GM21786 (cell line): ENCODE results near the gene XRN2.
"Not testable (repeated sequence)": the region's sequence is repeated elsewhere in the genome, so short reads cannot be mapped to it uniquely, and the experiment has no call there.

ENCODE experiments used
- ATAC-seq: cut with Tn5 transposase; IDR thresholded peaks from one replicate; pipeline ENCODE4 v1.9.1; 2021; ENCODE audit not compliant: unreplicated experiment

XRN2 gene

GRCh38 chr20:21342656-21343345, 39.7 kb downstream of the XRN2 start:
- ATAC-seq = no peak

GRCh38 chr20:21344206-21344900, 41.2 kb downstream of the XRN2 start:
- no peak for ATAC-seq

DNA sequence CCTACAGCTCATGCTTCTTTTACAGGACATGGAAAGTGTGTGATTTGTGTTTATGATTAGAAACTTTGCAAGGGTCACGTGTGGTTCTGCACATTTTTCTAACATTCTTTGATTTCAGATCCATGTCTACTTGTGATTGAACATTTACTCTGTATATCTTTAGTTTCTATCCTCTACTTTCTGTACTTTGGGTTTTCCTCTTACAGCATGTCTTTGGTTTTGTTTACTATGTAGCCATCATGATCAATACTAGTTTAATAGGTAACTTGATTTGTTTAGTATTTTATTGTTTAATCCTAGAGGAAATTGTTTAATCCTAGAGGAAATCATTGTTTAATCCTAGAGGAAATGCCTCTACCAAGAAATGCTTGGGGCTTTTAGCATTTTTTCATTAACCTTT, 41.8 kb downstream of the XRN2 start:
- no peak for ATAC-seq

GRCh38 chr20:21352703-21353102, 49.6 kb downstream of the XRN2 start:
- ATAC-seq = no peak

DNA sequence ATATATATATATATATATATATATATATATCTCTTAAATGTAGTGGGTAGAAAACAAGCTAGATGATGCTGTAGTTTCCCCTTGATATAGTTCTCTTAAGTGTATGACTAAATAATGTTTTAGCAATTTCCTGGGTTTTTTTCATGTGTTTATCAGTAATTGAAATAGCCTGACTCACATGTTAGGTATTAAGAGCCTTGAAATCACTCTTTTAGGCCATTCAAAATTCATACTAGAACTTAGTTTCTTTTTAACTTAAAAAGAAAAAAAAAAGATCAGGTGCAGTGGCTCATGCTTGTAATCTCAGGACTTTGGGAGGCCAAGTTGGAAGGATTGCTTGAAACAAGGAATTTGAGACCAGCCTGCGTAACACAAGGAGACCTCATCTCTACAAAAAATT, 50.1 kb downstream of the XRN2 start:
- ATAC-seq = no peak

DNA sequence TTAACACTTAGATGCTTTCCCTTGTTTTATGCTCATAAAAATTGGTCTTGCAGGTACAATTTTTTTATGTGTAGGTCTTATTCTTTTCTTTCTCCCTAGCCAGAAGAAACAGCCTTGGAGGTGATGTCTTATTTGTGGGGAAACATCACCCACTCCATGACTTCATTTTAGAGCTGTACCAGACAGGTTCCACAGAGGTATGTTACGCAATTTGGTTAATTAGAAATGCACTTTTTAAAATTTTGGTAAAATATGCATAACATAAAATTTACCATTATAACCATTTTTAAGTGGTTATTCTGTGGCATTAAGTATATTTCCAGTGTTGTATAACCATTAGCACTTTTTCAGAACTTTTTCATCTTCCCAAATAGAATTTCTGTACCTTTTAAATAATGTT, 52.9 kb downstream of the XRN2 start:
- ATAC-seq = no peak

DNA sequence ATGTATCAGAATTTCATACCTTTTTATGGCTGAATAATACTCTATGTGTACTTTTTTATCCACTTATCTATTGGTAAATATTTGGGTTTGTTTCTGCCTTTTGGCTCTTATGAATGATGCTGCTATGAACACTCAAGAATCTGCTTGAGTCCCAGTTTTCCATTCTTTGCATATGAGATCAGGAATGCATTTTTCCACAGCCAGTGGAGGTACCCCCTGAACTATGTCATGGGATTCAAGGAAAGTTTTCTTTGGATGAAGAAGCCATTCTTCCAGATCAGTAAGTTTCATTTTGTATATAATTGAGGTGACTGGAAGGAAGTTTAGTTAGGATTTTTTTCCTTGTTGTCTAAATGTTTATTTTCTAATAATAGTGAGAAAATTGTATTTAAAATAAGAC, 53.3 kb downstream of the XRN2 start:
- no peak for ATAC-seq

GRCh38 chr20:21357844-21358243, 54.7 kb downstream of the XRN2 start:
- no peak for ATAC-seq

DNA sequence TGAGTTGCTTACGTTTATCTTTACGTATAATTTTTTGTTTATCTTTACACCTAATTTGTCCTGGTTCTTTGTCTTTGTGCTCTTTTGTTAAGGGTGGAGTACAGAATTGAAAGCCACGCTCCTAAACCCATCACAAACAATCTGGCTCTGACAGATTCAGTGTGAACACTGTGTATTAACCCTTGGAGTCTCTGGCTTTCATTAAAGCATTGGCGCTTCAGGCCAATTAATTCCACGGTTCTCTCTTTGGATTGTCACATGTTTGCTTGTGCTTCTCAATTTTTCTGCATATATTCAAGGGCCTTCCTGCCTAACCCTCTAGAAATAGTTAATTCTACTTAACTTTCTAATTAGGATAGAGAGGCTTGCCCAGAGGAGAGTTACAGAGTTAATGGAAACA, 55.6 kb downstream of the XRN2 start:
- no peak for ATAC-seq

GRCh38 chr20:21360705-21361104, 57.6 kb downstream of the XRN2 start:
- ATAC-seq = no peak

GRCh38 chr20:21361266-21361665, 58.1 kb downstream of the XRN2 start:
- no peak for ATAC-seq

GRCh38 chr20:21364413-21364812, 61.3 kb downstream of the XRN2 start:
- no peak for ATAC-seq

- no peak for ATAC-seq
Observed at GRCh38 chr20:21365771-21366170, 62.6 kb downstream of the XRN2 start.

DNA sequence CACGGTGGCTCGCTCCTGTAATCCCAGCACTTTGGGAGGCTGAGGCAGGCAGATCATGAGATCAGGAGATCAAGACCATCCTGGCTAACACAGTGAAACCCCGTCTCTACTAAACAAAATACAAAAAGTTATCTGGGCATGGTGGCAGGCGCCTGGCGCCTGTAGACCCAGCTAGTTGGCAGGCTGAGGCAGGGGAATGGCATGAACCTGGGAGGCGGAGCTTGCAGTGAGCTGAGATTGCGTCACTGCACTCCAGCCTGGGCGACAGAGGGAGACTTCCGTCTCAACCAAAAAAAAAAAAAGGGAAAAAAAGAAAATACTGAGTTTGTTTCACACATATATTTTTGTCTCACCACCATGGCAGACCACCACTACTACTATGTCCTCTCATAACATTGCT, 63.1 kb downstream of the XRN2 start:
- not testable (repeated sequence) for ATAC-seq

DNA sequence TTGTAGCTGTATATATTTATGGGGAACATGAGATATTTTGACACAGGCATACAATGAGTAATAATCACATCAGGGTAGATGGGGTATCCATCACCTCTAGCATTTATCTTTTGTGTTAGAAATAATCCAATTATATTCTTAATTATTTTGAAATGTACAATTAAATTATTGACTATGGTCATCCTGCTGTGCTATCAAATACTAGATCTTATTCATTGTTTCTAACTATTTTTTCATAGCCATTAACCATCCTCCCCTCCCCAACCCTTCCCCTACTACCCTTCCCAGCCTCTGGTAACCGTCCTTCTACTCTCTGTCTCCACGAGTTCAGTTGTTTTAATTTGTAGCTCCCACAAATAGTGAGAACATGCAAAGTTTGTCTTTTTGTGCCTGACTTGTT, 65.7 kb downstream of the XRN2 start:
- no peak for ATAC-seq

DNA sequence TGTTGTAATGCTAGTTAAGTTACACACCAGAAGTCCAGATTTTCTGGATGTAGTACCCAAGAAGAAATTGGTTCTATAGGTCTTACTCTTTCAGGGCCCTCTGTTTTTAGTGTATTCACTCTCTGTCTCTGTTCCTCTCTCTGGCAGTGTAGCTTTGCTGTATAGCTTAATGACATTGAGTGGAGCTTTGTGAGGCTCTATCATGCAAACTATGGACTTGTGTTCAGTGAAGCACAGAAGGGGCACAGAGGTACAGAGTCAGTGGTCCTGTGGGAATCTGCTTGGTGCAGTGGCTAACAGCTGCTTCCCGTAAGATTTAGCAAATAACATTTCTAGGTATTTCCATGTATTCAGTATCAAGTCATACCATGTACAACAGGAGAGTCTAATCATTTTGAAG, 68.1 kb downstream of the XRN2 start:
- ATAC-seq = no peak

DNA sequence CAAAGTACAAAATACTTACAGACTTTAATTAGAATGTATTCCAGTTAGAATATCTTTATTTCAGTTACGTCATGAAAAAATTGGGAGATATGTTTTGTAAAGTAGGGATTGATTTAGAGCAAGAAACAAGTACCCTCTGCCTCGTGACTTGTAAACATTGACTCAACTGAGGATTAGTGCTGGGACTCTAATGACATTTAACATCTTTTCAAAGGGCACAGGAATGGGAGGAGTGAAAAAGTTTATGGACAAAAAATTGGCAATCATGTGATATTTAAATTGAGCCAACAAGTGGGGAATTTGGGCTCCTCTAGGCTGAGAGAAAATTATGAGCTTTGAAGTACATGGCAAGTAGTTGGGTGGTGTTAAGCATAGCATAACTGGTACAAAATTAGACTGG, 68.9 kb downstream of the XRN2 start:
- no peak for ATAC-seq

- ATAC-seq = no peak
Observed at GRCh38 chr20:21373436-21373835, 70.3 kb downstream of the XRN2 start.

- ATAC-seq = no peak
Observed at GRCh38 chr20:21376626-21377025, 73.5 kb downstream of the XRN2 start.

GRCh38 chr20:21377701-21378100, 74.6 kb downstream of the XRN2 start:
- ATAC-seq = no peak

GRCh38 chr20:21378259-21378658, 75.1 kb downstream of the XRN2 start:
- ATAC-seq = no peak

DNA sequence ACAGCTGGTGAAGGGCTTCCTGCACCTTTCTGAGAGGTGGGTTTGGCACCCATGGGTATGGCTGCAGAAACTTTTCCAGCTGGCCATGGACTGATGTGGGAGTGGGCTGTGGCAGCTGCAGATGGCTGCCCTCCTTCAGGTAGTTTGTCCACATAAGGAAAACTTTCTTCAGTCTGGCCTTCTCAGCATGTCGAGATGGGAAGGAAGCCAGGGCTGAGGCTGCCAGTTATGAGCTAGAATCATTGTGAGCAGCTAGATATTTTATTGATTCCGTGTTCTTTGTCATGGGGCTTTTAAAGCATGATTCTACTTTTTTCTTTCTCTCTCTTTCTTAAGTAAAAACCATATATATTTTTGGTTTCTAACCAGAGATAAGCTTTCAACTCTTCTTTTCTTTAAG, 77.6 kb downstream of the XRN2 start:
- ATAC-seq = no peak

DNA sequence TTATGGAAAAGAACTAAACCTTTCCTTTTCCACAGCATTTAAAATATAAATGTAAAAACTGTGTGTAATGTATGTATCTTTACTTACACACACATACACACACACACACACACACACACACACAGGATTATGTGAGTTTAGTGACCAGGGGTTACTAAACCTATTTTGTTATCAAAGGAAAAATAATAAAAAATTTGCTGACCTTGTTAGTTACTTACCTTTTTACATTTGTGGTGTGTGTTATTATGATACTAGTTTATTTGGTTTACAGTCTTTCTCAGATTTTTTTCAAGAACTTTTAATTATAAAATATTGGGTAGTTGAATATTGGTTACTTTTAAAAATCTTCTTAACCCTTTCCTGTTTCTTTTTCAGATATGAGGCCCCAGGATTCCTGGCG, 78.5 kb downstream of the XRN2 start:
- ATAC-seq = no peak
